Nephron (organoid): ENCODE data around the gene ACSF3.

Source experiments
- H3K27ac Mint-ChIP-seq, 3 experiments: 2 replicates each; pipeline ENCODE4 v1.8.0; 2020; ENCODE audit warnings: mixed read lengths in 3 of 3, mild to moderate bottlenecking in 2 of 3, moderate library complexity in 1 of 3
- H3K27me3 Mint-ChIP-seq: 2 replicates; pipeline ENCODE4 v1.8.0; 2021; ENCODE audit warnings: low read depth, mild to moderate bottlenecking, moderate library complexity, mixed read lengths
- H3K36me3 Mint-ChIP-seq: 2 replicates; pipeline ENCODE4 v1.8.0; 2020; ENCODE audit warnings: low read depth, mixed read lengths
- H3K4me1 Mint-ChIP-seq: 2 replicates; pipeline ENCODE4 v1.8.0; 2020; ENCODE audit warnings: mixed read lengths
- H3K4me3 Mint-ChIP-seq, 3 experiments: 2 replicates each; pipeline ENCODE4 v1.8.0; 2020; ENCODE audit warnings: mild to moderate bottlenecking in 3 of 3, mixed read lengths in 3 of 3, moderate library complexity in 2 of 3
- H3K9me3 Mint-ChIP-seq: 2 replicates; pipeline ENCODE4 v1.8.0; 2020; ENCODE audit warnings: mixed read lengths
- CTCF ChIP-seq, 3 experiments: fragments of 200-600 bp; sonication (generic); IDR thresholded peaks; one replicate each; pipeline ENCODE4 v1.5.0; 2021; ENCODE audit warnings: antibody characterized with exemption in 3 of 3; ENCODE audit not compliant: unreplicated experiment in 3 of 3

ACSF3 gene

GRCh38 chr16:89175280-89176146 lies 81.9 kb downstream of the ACSF3 start:
- H3K27me3 Mint-ChIP-seq = peaks cover 10% of the 10 kb centered on the region
- H3K36me3 Mint-ChIP-seq = no peaks in the 10 kb centered on the region
- H3K4me1 Mint-ChIP-seq = peaks cover 10% of the 10 kb centered on the region
- no peaks in the 10 kb centered on the region for H3K9me3 Mint-ChIP-seq
- peak overlapping the region in 1 of 3 experiments; percentile 65 for H3K4me3 Mint-ChIP-seq
- no peak overlapping the region for H3K27ac Mint-ChIP-seq
- no peak for TF ChIP-seq CTCF (IDR thresholded peaks at IDR 0.05; ENCODE audit: unreplicated experiment in 3 of 3)

- H3K27ac Mint-ChIP-seq = no peak overlapping the region
- peaks cover 5% of the 10 kb centered on the region for H3K4me1 Mint-ChIP-seq
- no peaks in the 10 kb centered on the region for H3K9me3 Mint-ChIP-seq
- no peaks in the 10 kb centered on the region for H3K36me3 Mint-ChIP-seq
- H3K27me3 Mint-ChIP-seq = peaks cover 8% of the 10 kb centered on the region
- H3K4me3 Mint-ChIP-seq = peak overlapping the region in 1 of 3 experiments; percentile 19
- no peak for TF ChIP-seq CTCF (IDR thresholded peaks at IDR 0.05; ENCODE audit: unreplicated experiment in 3 of 3)
These were observed 82.6 kb downstream of the ACSF3 start for GRCh38 chr16:89176147-89176690.

GRCh38 chr16:89176717-89177116 lies 83.1 kb downstream of the ACSF3 start:
- H3K4me1 Mint-ChIP-seq = peaks cover 5% of the 10 kb centered on the region
- H3K27ac Mint-ChIP-seq = no peak overlapping the region
- H3K36me3 Mint-ChIP-seq = no peaks in the 10 kb centered on the region
- no peak for TF ChIP-seq CTCF (IDR thresholded peaks at IDR 0.05; ENCODE audit: unreplicated experiment in 3 of 3)
- H3K27me3 Mint-ChIP-seq = peaks cover 8% of the 10 kb centered on the region
- no peak overlapping the region for H3K4me3 Mint-ChIP-seq
- no peaks in the 10 kb centered on the region for H3K9me3 Mint-ChIP-seq

- Mint-ChIP-seq H3K4me1 (peaks cover 5% of the 10 kb centered on the region), H3K27ac (no peak overlapping the region), H3K4me3 (no peak overlapping the region), H3K36me3 (no peaks in the 10 kb centered on the region), H3K9me3 (no peaks in the 10 kb centered on the region), H3K27me3 (peaks cover 7% of the 10 kb centered on the region)
- TF ChIP-seq CTCF (IDR thresholded peaks at IDR 0.05; ENCODE audit: unreplicated experiment in 3 of 3) = no peak
These were observed 83.8 kb downstream of the ACSF3 start for GRCh38 chr16:89177501-89177900.

- H3K27me3 Mint-ChIP-seq = peaks cover 9% of the 10 kb centered on the region
- no peak for TF ChIP-seq CTCF (IDR thresholded peaks at IDR 0.05; ENCODE audit: unreplicated experiment in 3 of 3)
- no peak overlapping the region for H3K4me3 Mint-ChIP-seq
- no peaks in the 10 kb centered on the region for H3K9me3 Mint-ChIP-seq
- H3K27ac Mint-ChIP-seq = no peak overlapping the region
- H3K36me3 Mint-ChIP-seq = no peaks in the 10 kb centered on the region
- H3K4me1 Mint-ChIP-seq = peaks cover 5% of the 10 kb centered on the region
These were observed 84.9 kb downstream of the ACSF3 start for GRCh38 chr16:89178453-89179147.
